Measurements from ENCODE around the gene SART1.
A peak's percentile ranks its signal among the peaks of the same experiment; 100 is the strongest.
"Not testable (repeated sequence)": the region's sequence is repeated elsewhere in the genome, so short reads cannot be mapped to it uniquely, and the experiment has no call there.

Gene SART1

GRCh38 chr11:66022401-66023185, 61.1 kb downstream of the SART1 start:
- peak; percentile 88 for DNase-seq

- DNase-seq = not testable (repeated sequence)
Measured at GRCh38 chr11:66023186-66023440, 61.6 kb downstream of the SART1 start.

GRCh38 chr11:66026017-66026529, 64.5 kb downstream of the SART1 start, which contains the start of gene CATSPER1:
Gene CATSPER1, minus strand, starts transcription at chr11:66026479. Its CDS starts 100 bp downstream, at chr11:66026379.
- DNase-seq = peak; percentile 15

Measured in 8988T (cell line).